Kidney (tissue), 22 donors: Measurements from ENCODE around the gene DEK. TPM values are rescaled to one million over a fixed set of nuclear protein-coding genes. Genes with fewer than 3 reads are reported as not detected.
A peak's percentile ranks its signal among the peaks of the same experiment; 100 is the strongest.
"Not testable (repeated sequence)": the region's sequence is repeated elsewhere in the genome, so short reads cannot be mapped to it uniquely, and the experiment has no call there.

Source experiments
- DNase-seq, 5 donors: peaks; one replicate each; pipeline ENCODE4 v3.0.0-alpha.2; 2013 to 2020
- FAIRE-seq: peaks from 2 replicates; lab custom pipeline; 2012; peaks lifted over from hg19 to GRCh38; lab: Jason Lieb, UNC
- H3K27ac ChIP-seq, 2 donors: one replicate each; pipeline ENCODE4 v1.7.0; 2013; ENCODE audit warnings: low read depth in 2 of 2, low read length in 2 of 2, inconsistent platforms in 1 of 2
- H3K27me3 ChIP-seq: one replicate; pipeline ENCODE4 v1.7.1; 2013; ENCODE audit warnings: low read length, inconsistent platforms; ENCODE audit not compliant: control insufficient read depth, insufficient read depth
- H3K36me3 ChIP-seq, 3 donors: one replicate each; pipeline versions ENCODE4 v1.7.0 to v1.7.1; 2013; ENCODE audit warnings: low read length in 3 of 3, control low read depth in 1 of 3, inconsistent platforms in 1 of 3; ENCODE audit not compliant: insufficient read depth in 3 of 3, control insufficient read depth in 2 of 3
- H3K4me1 ChIP-seq, 3 donors: one replicate each; pipeline versions ENCODE4 v1.7.0 to v1.7.1; 2013; ENCODE audit warnings: low read length in 3 of 3, inconsistent platforms in 1 of 3, low read depth in 1 of 3; ENCODE audit not compliant: control insufficient read depth in 2 of 3, insufficient read depth in 2 of 3
- H3K4me3 ChIP-seq, 3 donors: one replicate each; pipeline versions ENCODE4 v1.7.0 to v1.8.1; 2013; ENCODE audit warnings: low read length in 3 of 3, control low read depth in 1 of 3, inconsistent platforms in 1 of 3
- H3K9ac ChIP-seq, 3 donors: one replicate each; pipeline versions ENCODE4 v1.7.0 to v1.7.1; 2013; ENCODE audit warnings: low read length in 3 of 3, control low read depth in 1 of 3, inconsistent platforms in 1 of 3
- H3K9me3 ChIP-seq, 3 donors: one replicate each; pipeline versions ENCODE4 v1.7.0 to v1.7.1; 2013; ENCODE audit warnings: low read length in 3 of 3, control low read depth in 1 of 3, inconsistent platforms in 1 of 3; ENCODE audit not compliant: control insufficient read depth in 2 of 3, insufficient read depth in 1 of 3
- CTCF ChIP-seq: IDR thresholded peaks from 3 replicates; pipeline ENCODE4 v1.5.1; 2012; ENCODE audit warnings: mild to moderate bottlenecking, moderate library complexity, borderline replicate concordance; ENCODE audit not compliant: insufficient read depth; ENCODE audit errors: extremely low read depth
- intact Hi-C: fragments of 100-400 bp; cut with DNase I; formaldehyde crosslinking; loops from one replicate; pipeline ENCODE4 v1.11.1; 2022
- long read RNA-seq, 10 donors: library from polyadenylated mRNA in 1 of 10; unstranded in 1 of 10; transcript quantifications; one replicate each; pipeline ENCODE4 v2.0.0 and lab custom pipeline, GENCODE V29; 2021 to 2026
- polyA plus RNA-seq: library from polyadenylated mRNA; stranded (reverse); fragments of 350-450 nt; fragmentation: Illumina TruSeq; extraction: RNeasy Lipid Tissue Mini Kit (QIAGEN cat#74804); gene quantifications from one replicate; pipeline ENCODE4 v1.2.3, GENCODE V29; 2014; ENCODE audit warnings: low read depth, low replicate concordance; ENCODE audit not compliant: insufficient read depth
- total RNA-seq: library from RNA; stranded (reverse); fragmentation: NEBNext Ultra II Directional; extraction: Animal tissue kit (Norgen Biotek cat#: 25700); gene quantifications from one replicate; pipeline ENCODE4 v1.2.1, GENCODE V29; 2021
- donor health status: control.
- donor health status: control.
- donor health status: control.
- donor health status: control.
- donor health status: control.
- donor health status: DM: yes; HTN: yes; CAD: no.
- donor health status: Normal renal cell carcinoma (clear cell type).

DEK gene
- 67.2 TPM for total RNA-seq
- polyA plus RNA-seq = 23.7 TPM
- long read RNA-seq, donor 1, transcript DEK-202 (11 exons, 3,427 nt) = major isoform, 7 of 43 reads
- long read RNA-seq, donor 1, partial matches to known transcripts = 31 of 43 reads
- long read RNA-seq, donor 1, other reads (novel, unspliced or antisense) = 0 of 43 reads
- long read RNA-seq, donor 2, transcript DEK-202 (11 exons, 3,427 nt) = major isoform, 14 of 46 reads
- long read RNA-seq, donor 2, partial matches to known transcripts = 31 of 46 reads
- long read RNA-seq, donor 2, other reads (novel, unspliced or antisense) = 0 of 46 reads
- long read RNA-seq, donor 3, transcript DEK-202 (11 exons, 3,427 nt) = major isoform, 18 of 52 reads
- long read RNA-seq, donor 3, partial matches to known transcripts = 33 of 52 reads
- long read RNA-seq, donor 3, other reads (novel, unspliced or antisense) = 0 of 52 reads
- long read RNA-seq, donor 4, transcript DEK-202 (11 exons, 3,427 nt) = major isoform, 21 of 33 reads
- long read RNA-seq, donor 4, partial matches to known transcripts = 8 of 33 reads
- long read RNA-seq, donor 4, other reads (novel, unspliced or antisense) = 0 of 33 reads
- long read RNA-seq, donor 5, partial matches to known transcripts = 0 of 2 reads
- long read RNA-seq, donor 5, other reads (novel, unspliced or antisense) = 0 of 2 reads
- long read RNA-seq, donor 6, transcript DEK-202 (11 exons, 3,427 nt) = major isoform, 17 of 42 reads
- long read RNA-seq, donor 6, partial matches to known transcripts = 23 of 42 reads
- long read RNA-seq, donor 6, other reads (novel, unspliced or antisense) = 0 of 42 reads
- long read RNA-seq, donor 7, transcript DEK-202 (11 exons, 3,427 nt) = major isoform, 20 of 55 reads
- long read RNA-seq, donor 7, partial matches to known transcripts = 20 of 55 reads
- long read RNA-seq, donor 7, other reads (novel, unspliced or antisense) = 15 of 55 reads
- long read RNA-seq, donor 8, partial matches to known transcripts = 38 of 47 reads
- long read RNA-seq, donor 8, other reads (novel, unspliced or antisense) = 0 of 47 reads
- long read RNA-seq, donor 9, transcript DEK-202 (11 exons, 3,427 nt) = major isoform, 7 of 34 reads
- long read RNA-seq, donor 9, partial matches to known transcripts = 26 of 34 reads
- long read RNA-seq, donor 9, other reads (novel, unspliced or antisense) = 0 of 34 reads
- long read RNA-seq, donor 10, transcript DEK-202 (11 exons, 3,427 nt) = major isoform, 15 of 93 reads
- long read RNA-seq, donor 10, partial matches to known transcripts = 72 of 93 reads
- long read RNA-seq, donor 10, other reads (novel, unspliced or antisense) = 0 of 93 reads

GRCh38 chr6:18264219-18264922 is at the start of gene DEK:
DEK (minus strand) TSS chr6:18264530; CDS start chr6:18263987, 543 bp downstream.
- no peaks in the 10 kb centered on the region for H3K36me3 ChIP-seq
- H3K4me3 ChIP-seq = peak within 1 kb of the TSS; percentile 89 to 91 (median 91)
- FAIRE-seq = no peak
- peak within 1 kb of the TSS; percentile 71 to 89 (median 84) for H3K9ac ChIP-seq
- intact Hi-C loops = no loop called here
- no peaks in the 10 kb centered on the region for H3K27me3 ChIP-seq
- peak within 1 kb of the TSS; percentile 98 for H3K27ac ChIP-seq
- peak; percentile 93 to 96 (median 94) for DNase-seq
- peaks cover 0 to 9% (median 3%) of the 10 kb centered on the region in 3 donors for H3K4me1 ChIP-seq
- H3K9me3 ChIP-seq = no peaks in the 10 kb centered on the region
- peak; percentile 45 for TF ChIP-seq CTCF

GRCh38 chr6:18312368-18312767 is 48.0 kb upstream of the DEK start:
- Histone ChIP-seq H3K36me3 (no peaks in the 10 kb centered on the region), H3K4me3 (no peak overlapping the region), H3K4me1 (no peaks in the 10 kb centered on the region), H3K27ac (no peak overlapping the region), H3K27me3 (no peaks in the 10 kb centered on the region), H3K9me3 (no peaks in the 10 kb centered on the region), H3K9ac (no peak overlapping the region)
- no peak for DNase-seq
- intact Hi-C loops = no loop called here
- FAIRE-seq = no peak
- no peak for TF ChIP-seq CTCF

GRCh38 chr6:18310010-18310409 is 45.7 kb upstream of the DEK start:
- FAIRE-seq, H3K36me3 ChIP-seq, intact Hi-C loops: not testable (repeated sequence)

More at GRCh38 chr6:18310010-18310409, 45.7 kb upstream of the DEK start:
- not testable (repeated sequence) for H3K9ac ChIP-seq, H3K4me1 ChIP-seq, DNase-seq, H3K27me3 ChIP-seq, H3K27ac ChIP-seq, H3K4me3 ChIP-seq, H3K9me3 ChIP-seq
